Esophagus muscularis mucosa (tissue), 4 donors: ENCODE results near the gene AIF1.

Source experiments
- CTCF ChIP-seq, 3 experiments: fragments of 200-600 bp in 2 of 3; fragments of 450-650 bp in 1 of 3; sonication (generic) in 2 of 3; IDR thresholded peaks; one replicate each; pipeline ENCODE4 v1.5.1; 2017 to 2019; ENCODE audit warnings: antibody characterized with exemption in 3 of 3, mild to moderate bottlenecking in 2 of 3, moderate library complexity in 1 of 3
- EP300 ChIP-seq: sonication (generic); formaldehyde crosslinking; IDR thresholded peaks from one replicate; pipeline ENCODE4 v1.6.1; 2017; ENCODE audit warnings: antibody characterized with exemption
- POLR2A ChIP-seq: fragments of 450-650 bp; IDR thresholded peaks from one replicate; pipeline ENCODE4 v1.6.1; 2017; ENCODE audit warnings: antibody characterized with exemption, moderate library complexity, mild to moderate bottlenecking, low read depth
- POLR2AphosphoS5 ChIP-seq, 2 donors: sonication (generic); formaldehyde crosslinking; IDR thresholded peaks; one replicate each; pipeline ENCODE4 v1.6.1; 2017; ENCODE audit warnings: antibody characterized with exemption in 2 of 2

- TF ChIP-seq CTCF (IDR thresholded peaks at IDR 0.05) (no peak), EP300 (no peak), POLR2A (no peak), POLR2AphosphoS5 (IDR thresholded peaks at IDR 0.05) (no peak)
Observed at GRCh38 chr6:31569861-31570536, 45.0 kb upstream of the AIF1 start.
